Fibroblast of the aortic adventitia (primary cell): Measurements from ENCODE around the gene RPS6KB2. TPM values are rescaled to one million over a fixed set of nuclear protein-coding genes. Genes with fewer than 3 reads are reported as not detected.
A peak's percentile ranks its signal among the peaks of the same experiment; 100 is the strongest.

Source experiments
- DNase-seq: peaks from one replicate; pipeline ENCODE4 v3.0.0-alpha.2; 2010; ENCODE audit warnings: low read depth
- H3K4me3 ChIP-seq: 2 replicates; pipeline ENCODE4 v1.5.1; 2011; ENCODE audit warnings: low read depth, mild to moderate bottlenecking, control low read depth, low read length, moderate library complexity
- CTCF ChIP-seq: IDR thresholded peaks from 2 replicates; pipeline ENCODE4 v1.5.1; 2011; ENCODE audit warnings: mild to moderate bottlenecking, low read length, control low read depth, inconsistent platforms; ENCODE audit not compliant: insufficient read depth
- total RNA-seq: library from RNA; depleted of rRNA; stranded (reverse); fragments of >200 nt; gene quantifications from 2 replicates; pipeline ENCODE4 v1.2.3, GENCODE V29; 2012; ENCODE audit warnings: low replicate concordance

The RPS6KB2 gene
- total RNA-seq, 1 donor = 35.6 TPM

GRCh38 chr11:67384851-67385366, 43.4 kb upstream of the RPS6KB2 start:
- no peak overlapping the region for H3K4me3 ChIP-seq
- no peak for TF ChIP-seq CTCF
- DNase-seq = peak; percentile 58

- no peak overlapping the region for H3K4me3 ChIP-seq
- TF ChIP-seq CTCF = no peak
- no peak for DNase-seq
Observed at GRCh38 chr11:67387069-67387468, 41.2 kb upstream of the RPS6KB2 start.

GRCh38 chr11:67387518-67387917, 40.8 kb upstream of the RPS6KB2 start:
- no peak for TF ChIP-seq CTCF
- H3K4me3 ChIP-seq = no peak overlapping the region
- no peak for DNase-seq

- peak; percentile 67 for TF ChIP-seq CTCF
- DNase-seq = no peak
- H3K4me3 ChIP-seq = no peak overlapping the region
Observed at GRCh38 chr11:67389477-67389876, 38.8 kb upstream of the RPS6KB2 start.

- no peak for TF ChIP-seq CTCF
Observed at GRCh38 chr11:67390947-67391303, 37.4 kb upstream of the RPS6KB2 start.

GRCh38 chr11:67391304-67392182, 36.8 kb upstream of the RPS6KB2 start, which contains the start of gene RAD9A:
Gene RAD9A, plus strand, starts transcription at chr11:67391986. Its CDS starts 59 bp downstream, at chr11:67392045.
- peak within 1 kb of the TSS; percentile 95 for H3K4me3 ChIP-seq
- TF ChIP-seq CTCF = no peak
- DNase-seq = peak; percentile 91

More at GRCh38 chr11:67390947-67391303, 37.4 kb upstream of the RPS6KB2 start:
- H3K4me3 ChIP-seq = peak overlapping the region; percentile 87
- DNase-seq = no peak
